PC-9 (cell line): Measurements from ENCODE around the gene GPR34.

Source experiments
- EZH2 ChIP-seq: fragments of 200-600 bp; sonication (generic); IDR thresholded peaks from 2 replicates; pipeline ENCODE4 v1.8.0; 2017; ENCODE audit warnings: antibody characterized with exemption, low read depth
- TF ChIP-seq, protein P1 (sequence below): fragments of 200-600 bp; sonication (generic); conservative IDR thresholded peaks from 2 replicates; pipeline ENCODE4 v1.6.1; 2017; ENCODE audit warnings: mixed run types, antibody characterized with exemption, mild to moderate bottlenecking, moderate library complexity

DNA sequence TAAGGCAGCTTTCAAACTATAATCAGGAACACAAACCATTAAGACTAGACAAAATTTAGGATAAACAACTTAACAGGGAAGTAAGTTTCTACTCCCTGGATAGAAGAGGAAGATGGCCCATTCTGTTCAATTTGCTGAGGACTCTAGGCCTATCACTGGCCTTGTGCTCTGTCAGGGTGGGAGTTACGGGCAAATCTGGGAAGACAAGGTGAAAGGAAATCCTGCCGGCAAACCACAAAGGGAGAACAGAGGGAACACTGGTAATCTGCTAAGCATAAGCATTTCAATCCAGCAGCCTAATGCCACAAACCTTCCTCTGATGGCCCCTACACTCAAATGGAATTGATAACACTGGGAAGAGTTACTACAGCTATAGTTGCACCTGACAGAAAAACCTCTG, 43.5 kb downstream of the GPR34 start:
- TF ChIP-seq, protein P1, sequence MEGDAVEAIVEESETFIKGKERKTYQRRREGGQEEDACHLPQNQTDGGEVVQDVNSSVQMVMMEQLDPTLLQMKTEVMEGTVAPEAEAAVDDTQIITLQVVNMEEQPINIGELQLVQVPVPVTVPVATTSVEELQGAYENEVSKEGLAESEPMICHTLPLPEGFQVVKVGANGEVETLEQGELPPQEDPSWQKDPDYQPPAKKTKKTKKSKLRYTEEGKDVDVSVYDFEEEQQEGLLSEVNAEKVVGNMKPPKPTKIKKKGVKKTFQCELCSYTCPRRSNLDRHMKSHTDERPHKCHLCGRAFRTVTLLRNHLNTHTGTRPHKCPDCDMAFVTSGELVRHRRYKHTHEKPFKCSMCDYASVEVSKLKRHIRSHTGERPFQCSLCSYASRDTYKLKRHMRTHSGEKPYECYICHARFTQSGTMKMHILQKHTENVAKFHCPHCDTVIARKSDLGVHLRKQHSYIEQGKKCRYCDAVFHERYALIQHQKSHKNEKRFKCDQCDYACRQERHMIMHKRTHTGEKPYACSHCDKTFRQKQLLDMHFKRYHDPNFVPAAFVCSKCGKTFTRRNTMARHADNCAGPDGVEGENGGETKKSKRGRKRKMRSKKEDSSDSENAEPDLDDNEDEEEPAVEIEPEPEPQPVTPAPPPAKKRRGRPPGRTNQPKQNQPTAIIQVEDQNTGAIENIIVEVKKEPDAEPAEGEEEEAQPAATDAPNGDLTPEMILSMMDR = no peak
- no peak for TF ChIP-seq EZH2
